Stimulated activated CD4-positive, alpha-beta T cell treated with anti-CD3 and anti-CD28 coated beads, Interleukin-1b, Interleukin-23, amount 100 ng/mL, for 4 hours (primary cell): ENCODE measurements around the gene DRD1.

Source experiments
- DNase-seq, 2 donors: peaks; one replicate each; pipeline ENCODE4 v3.0.0-alpha.2; 2020; ENCODE audit warnings: low read depth in 2 of 2

The DRD1 gene

GRCh38 chr5:175444060-175444904 lies at the start of gene DRD1:
DRD1 (minus strand) TSS chr5:175444182; CDS start chr5:175443099, 1,083 bp downstream.
- peak; percentile 48 to 64 for DNase-seq

- DNase-seq: no peak
Observed at GRCh38 chr5:175493726-175494125, 49.7 kb upstream of the DRD1 start.

- no peak for DNase-seq
Observed at GRCh38 chr5:175493260-175493659, 49.3 kb upstream of the DRD1 start.

- DNase-seq: no peak
Observed at GRCh38 chr5:175491223-175491622, 47.2 kb upstream of the DRD1 start.

GRCh38 chr5:175489693-175490443 lies 45.9 kb upstream of the DRD1 start:
- no peak for DNase-seq

GRCh38 chr5:175487514-175488222 lies 43.7 kb upstream of the DRD1 start:
- DNase-seq: no peak

GRCh38 chr5:175485631-175486030 lies 41.6 kb upstream of the DRD1 start:
- no peak for DNase-seq

- DNase-seq: no peak
Observed at GRCh38 chr5:175484829-175485228, 40.8 kb upstream of the DRD1 start.

- no peak for DNase-seq
Observed at GRCh38 chr5:175484322-175484721, 40.3 kb upstream of the DRD1 start.

- no peak for DNase-seq
Observed at GRCh38 chr5:175483337-175483736, 39.4 kb upstream of the DRD1 start.

GRCh38 chr5:175479125-175479881 lies 35.3 kb upstream of the DRD1 start:
- no peak for DNase-seq

- peak; percentile 72 to 80 for DNase-seq
Observed at GRCh38 chr5:175478384-175479124, 34.6 kb upstream of the DRD1 start, which contains the start of gene SFXN1. SFXN1 (plus strand) TSS chr5:175478560; CDS start chr5:175492104, 13,544 bp downstream.

- DNase-seq: no peak
Observed at GRCh38 chr5:175478008-175478383, 34.0 kb upstream of the DRD1 start.

GRCh38 chr5:175477440-175477839 lies 33.5 kb upstream of the DRD1 start:
- DNase-seq: no peak

- DNase-seq: no peak
Observed at GRCh38 chr5:175475248-175475647, 31.3 kb upstream of the DRD1 start.

GRCh38 chr5:175472378-175472777 lies 28.4 kb upstream of the DRD1 start:
- DNase-seq: no peak

GRCh38 chr5:175471628-175472027 lies 27.6 kb upstream of the DRD1 start:
- DNase-seq: no peak

- no peak for DNase-seq
Observed at GRCh38 chr5:175471196-175471595, 27.2 kb upstream of the DRD1 start.

GRCh38 chr5:175470781-175471180 lies 26.8 kb upstream of the DRD1 start:
- DNase-seq: no peak

- DNase-seq: no peak
Observed at GRCh38 chr5:175469916-175470315, 25.9 kb upstream of the DRD1 start.

GRCh38 chr5:175468892-175469291 lies 24.9 kb upstream of the DRD1 start:
- DNase-seq: no peak
